ENCODE measurements around the gene GUK1.
A peak's percentile ranks its signal among the peaks of the same experiment; 100 is the strongest.
"Not testable (repeated sequence)": the region's sequence is repeated elsewhere in the genome, so short reads cannot be mapped to it uniquely, and the experiment has no call there.

Gene GUK1

GRCh38 chr1:228164561-228165371 is 24.7 kb downstream of the GUK1 start:
- DNase-seq = peak; percentile 36 to 64

GRCh38 chr1:228165372-228166169 is 25.5 kb downstream of the GUK1 start, which contains the start of gene IBA57:
Gene IBA57 (plus strand): TSS chr1:228165804. CDS start chr1:228165817, 13 bp downstream.
- DNase-seq = peak; percentile 95 to 97

GRCh38 chr1:228166170-228166936 is 26.3 kb downstream of the GUK1 start:
- DNase-seq = peak; percentile 54 to 59

GRCh38 chr1:228168563-228169270 is 28.6 kb downstream of the GUK1 start:
- no peak for DNase-seq

GRCh38 chr1:228169345-228169744 is 29.3 kb downstream of the GUK1 start:
- no peak for DNase-seq

GRCh38 chr1:228170666-228171065 is 30.6 kb downstream of the GUK1 start:
- DNase-seq = no peak

GRCh38 chr1:228171221-228171891 is 31.3 kb downstream of the GUK1 start:
- DNase-seq = no peak

- no peak for DNase-seq
These were observed 32.8 kb downstream of the GUK1 start for GRCh38 chr1:228172591-228173527.

- DNase-seq = not testable (repeated sequence)
These were observed 33.7 kb downstream of the GUK1 start for GRCh38 chr1:228173528-228174481.

GRCh38 chr1:228174482-228175315 is 34.6 kb downstream of the GUK1 start:
- DNase-seq = no peak

- DNase-seq = no peak
These were observed 35.4 kb downstream of the GUK1 start for GRCh38 chr1:228175316-228176023.

- no peak for DNase-seq
These were observed 35.9 kb downstream of the GUK1 start for GRCh38 chr1:228176024-228176395.

- no peak for DNase-seq
These were observed 36.5 kb downstream of the GUK1 start for GRCh38 chr1:228176461-228177182.

GRCh38 chr1:228177183-228177475 is 37.0 kb downstream of the GUK1 start:
- DNase-seq = no peak

- DNase-seq = no peak
These were observed 37.9 kb downstream of the GUK1 start for GRCh38 chr1:228177721-228178710.

Measured in Kasumi-1 (cell line).